Measurements from ENCODE around the gene PTPRF. TPM values are rescaled to one million over a fixed set of nuclear protein-coding genes. Genes with fewer than 3 reads are reported as not detected.
"Not testable (repeated sequence)": the region's sequence is repeated elsewhere in the genome, so short reads cannot be mapped to it uniquely, and the experiment has no call there.

The PTPRF gene
- total RNA-seq, 1 experiment from 2014 or later = 11.6 TPM

DNA sequence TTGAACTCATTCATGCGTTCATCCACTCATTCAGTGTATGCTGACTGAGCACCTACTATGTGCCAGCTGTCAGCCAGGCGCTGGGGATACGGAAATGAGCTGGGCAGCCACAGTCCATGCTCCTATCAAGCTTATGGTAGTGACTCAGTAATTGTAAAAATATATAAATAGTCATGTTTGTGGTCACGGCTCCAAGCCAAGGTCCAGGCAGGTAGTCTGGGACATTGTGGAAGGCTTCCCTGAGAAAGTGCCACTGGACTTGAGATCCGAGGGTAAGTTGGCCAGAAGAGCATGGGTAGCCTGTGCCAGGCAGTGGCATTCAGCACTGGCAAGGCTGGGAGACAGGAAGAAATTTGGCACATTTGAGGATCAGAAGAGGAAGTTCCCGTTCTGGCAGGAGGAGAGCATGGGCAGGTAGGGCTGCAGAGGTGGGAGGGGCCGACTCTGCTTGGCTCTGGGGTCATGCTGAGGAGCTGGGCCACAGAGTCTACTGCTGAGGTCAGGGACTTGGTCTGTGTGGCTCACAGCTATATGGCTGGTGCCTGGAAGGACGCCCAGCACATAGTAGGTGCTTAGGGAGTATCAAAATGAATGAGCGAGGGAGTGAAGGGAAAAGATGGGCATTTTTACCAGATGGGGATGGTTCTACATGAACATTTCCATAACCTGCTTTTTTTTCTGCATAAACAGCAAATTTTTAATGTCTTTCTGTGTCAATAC lies 6.9 kb downstream of the PTPRF start:
- DNase-seq (ENCODE audit: low spot score) = peak; percentile 48

DNA sequence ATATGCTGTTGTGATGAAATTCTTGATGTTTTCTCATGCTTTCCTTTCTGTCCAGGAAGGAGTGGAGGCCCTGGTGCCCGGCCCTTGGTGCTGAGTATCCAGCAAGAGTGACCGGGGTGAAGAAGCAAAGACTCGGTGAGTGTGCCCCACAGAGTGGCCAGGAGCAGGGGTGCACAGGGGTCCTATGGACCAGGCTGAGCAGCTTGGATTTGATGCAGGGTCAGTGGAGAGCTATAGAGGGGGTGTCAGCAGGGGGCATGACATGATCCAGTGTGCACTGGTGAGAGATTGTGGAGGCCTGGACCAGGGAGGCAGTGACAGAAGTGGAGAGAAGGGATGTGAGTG lies 7.4 kb downstream of the PTPRF start:
- no peak for DNase-seq (ENCODE audit: low spot score)

DNA sequence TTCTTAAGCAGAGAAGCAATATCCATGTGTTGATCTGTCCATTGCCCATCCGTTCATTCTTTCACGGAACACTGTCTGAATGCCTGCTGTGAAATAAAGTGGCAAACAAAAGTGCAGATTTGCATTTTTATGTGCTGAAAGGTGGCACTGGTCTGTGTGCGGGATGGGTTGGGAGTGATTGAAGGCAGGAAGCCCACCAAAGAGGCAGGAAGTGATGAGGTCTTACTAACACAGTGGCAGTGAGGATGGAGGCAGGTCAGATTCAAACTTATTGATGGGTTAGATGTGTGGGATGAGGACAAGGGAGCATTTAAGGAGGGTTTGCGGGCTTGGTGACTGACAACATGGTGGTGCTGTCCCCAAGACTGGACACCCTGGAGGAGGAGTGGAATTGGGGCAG lies 8.3 kb downstream of the PTPRF start:
- DNase-seq (ENCODE audit: low spot score) = no peak

DNA sequence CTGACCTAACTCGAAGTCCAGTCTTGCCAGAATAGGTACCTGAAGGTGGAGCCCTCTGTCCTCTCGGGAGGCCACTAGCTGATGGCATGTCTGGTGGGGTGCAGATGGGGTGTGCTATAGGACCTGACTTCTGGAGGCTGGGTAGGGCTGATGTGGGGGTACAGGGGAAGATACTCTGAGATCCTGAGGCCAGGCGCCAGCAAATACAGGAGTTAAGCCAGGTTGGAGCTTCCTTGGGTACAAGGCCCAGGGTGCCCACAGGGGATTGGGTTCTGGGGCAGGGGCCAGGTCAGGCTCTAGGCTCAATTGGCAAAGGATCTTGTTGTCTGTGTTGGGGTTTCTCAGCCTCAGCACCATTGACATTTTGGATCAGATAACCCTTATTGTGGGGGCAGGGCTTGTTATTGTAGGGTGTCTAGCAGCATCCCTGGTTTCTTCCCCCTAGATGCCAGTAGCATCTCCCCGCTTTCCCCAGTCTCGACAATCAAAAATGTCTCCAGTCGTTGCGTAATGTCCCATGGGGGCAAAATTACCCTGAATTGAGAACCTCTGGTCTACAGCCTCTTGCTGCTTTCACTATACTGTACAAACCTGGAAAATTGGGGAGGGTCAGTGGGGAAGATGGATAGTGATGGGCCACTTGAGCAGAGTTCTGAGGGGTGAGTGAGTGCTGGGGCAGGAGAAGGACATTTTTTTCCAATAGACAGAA lies 9.2 kb downstream of the PTPRF start:
- no peak for DNase-seq (ENCODE audit: low spot score)

DNA sequence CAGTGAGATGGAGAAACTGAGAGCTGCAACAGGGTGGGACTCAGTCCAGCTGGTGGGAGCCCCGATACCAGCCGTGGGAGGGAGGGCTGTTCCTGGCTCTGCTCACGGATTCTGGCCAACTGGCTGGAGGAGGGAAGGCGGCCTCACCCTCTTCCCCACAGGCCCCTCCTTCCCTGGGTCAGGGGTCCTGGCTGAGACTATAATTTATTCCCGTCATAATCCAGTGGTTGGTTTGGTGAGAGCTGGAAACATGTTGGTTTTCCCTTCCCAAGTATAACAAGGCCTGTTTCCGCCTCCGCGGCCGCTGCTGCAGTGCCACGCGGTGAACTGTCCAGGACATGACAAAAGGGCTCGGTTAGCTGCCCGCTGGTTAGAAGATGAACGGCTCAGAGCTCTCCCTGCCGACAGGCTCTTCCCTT lies 10.0 kb downstream of the PTPRF start:
- DNase-seq (ENCODE audit: low spot score) = no peak

DNA sequence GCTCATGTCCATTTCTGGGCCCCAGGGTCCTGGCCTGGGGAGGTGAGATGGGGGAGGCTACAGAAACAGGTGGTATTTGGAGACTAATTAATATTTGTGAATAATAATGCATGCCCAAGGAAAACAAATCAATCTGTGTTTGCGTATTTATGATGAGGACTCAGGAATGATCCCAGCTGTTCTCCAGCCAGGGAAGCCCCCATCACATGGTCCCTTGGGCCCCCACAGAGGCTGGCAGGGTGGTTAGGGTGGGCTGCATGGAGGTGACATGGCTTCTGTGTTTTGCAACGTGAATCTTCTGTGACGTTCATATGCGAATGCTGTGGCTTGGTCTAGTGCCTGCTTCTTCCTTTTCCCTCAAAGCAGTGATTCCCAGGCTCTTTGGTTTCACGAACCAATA lies 10.5 kb downstream of the PTPRF start:
- DNase-seq (ENCODE audit: low spot score) = no peak

DNA sequence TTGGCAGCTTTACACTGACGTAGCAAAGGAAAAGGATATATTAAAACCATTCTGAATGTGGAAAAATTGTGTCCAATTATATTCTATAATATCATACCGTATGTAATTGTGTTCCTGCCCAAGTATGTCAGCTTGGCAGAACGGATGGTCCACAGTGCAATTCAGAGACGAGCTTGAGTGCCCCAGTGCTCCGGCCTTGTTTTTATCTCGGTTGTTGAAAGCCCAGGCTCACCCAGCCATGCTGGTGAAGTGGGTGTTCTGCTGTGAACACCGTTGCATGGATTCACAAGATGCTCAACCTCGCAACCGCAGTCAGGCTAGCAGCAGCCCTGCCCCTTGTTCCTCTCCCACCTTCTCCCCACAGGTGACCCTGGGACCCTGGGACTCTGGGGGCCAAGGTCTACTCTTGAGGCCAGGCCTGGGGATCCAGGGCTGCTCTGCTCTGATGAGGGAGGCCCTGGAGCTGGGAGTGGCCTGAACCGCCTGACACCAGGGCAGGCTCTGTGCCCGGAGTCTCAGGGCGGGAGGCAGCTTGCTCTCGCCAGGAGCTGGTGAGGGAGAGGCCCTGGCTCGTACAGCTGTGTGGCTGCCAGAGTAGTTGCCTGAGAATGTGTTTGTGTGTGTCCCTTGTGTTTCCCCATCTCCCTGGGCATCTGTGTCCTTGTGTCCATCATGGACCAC lies 11.2 kb downstream of the PTPRF start:
- DNase-seq (ENCODE audit: low spot score) = no peak

DNA sequence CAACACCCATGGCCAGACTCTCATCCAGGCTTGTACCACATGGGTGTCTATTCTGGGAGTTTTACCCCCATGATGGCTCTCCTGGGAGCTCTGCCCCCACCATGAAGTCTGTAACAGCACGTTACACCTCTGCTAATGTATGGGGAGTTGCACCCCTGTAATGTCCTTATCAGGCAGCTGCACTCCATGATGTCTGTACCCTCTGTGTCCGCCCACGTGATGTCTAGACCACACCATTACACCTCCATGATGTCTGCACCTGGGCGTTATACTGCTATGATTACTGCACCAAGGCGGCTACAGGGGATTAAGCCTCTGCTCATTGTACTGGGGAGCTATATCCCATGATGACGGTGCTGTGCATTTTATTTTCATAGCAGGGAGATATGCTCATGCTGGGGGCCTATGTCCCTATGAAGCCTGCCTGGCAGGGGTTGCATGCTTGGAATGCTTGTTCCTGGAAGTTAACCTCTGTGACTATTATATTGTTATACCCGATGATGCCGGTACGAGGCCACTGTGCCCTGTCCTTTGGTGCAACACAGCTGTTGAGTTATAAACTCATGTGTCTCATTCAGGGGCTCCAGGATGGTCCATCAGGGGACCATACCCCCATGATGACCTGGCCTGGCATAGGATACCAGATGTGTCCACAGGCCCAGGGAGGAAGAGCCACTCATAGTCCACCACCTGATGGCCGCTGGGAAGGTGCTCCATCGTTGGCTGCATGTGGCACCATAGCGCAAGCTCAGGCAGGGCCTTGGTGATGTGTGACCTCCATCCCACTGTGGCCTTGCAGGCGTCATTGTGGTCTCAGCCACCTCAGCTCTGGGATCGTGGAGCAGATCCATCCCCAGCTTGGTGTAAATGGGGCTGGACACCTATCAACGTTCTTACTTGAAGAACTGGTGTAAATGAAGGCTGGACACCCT lies 12.1 kb downstream of the PTPRF start:
- DNase-seq (ENCODE audit: low spot score) = no peak

DNA sequence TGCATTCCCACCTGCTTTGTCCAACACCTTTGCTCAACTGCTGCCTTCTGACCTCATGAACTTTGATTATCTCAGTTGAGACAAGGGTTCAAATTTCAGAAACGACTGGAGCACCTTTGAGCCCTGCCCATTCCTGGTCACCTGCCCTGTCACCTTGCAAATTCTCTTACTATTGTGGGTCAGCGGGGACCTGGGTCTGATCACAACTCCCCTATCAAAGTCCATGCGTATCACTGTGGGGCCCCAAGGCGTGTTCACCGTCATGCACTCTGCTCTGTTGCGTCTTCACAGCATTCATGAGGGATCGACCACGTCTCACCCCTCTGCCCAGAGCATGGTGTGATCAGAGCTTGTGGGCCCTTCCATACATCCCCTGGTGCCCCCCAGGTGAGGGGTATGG lies 12.9 kb downstream of the PTPRF start:
- DNase-seq (ENCODE audit: low spot score) = no peak

DNA sequence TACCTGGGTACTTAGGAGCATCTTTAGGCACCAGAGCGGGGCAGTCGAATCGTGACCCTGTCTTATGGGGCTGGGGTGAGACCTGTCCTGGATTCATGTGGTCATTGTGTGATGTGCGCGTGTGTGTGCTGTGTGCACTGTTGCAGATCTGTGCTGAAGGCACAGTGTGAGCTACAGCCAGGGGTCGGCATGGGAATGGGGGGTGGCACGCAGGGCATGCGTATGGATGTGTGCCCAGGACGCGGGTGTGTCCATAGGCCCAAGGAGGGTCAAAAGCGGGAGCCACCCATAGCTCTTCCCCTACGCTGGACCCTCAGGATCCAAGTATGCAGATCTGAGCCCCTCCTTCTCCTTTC lies 14.6 kb downstream of the PTPRF start:
- DNase-seq (ENCODE audit: low spot score) = no peak

DNA sequence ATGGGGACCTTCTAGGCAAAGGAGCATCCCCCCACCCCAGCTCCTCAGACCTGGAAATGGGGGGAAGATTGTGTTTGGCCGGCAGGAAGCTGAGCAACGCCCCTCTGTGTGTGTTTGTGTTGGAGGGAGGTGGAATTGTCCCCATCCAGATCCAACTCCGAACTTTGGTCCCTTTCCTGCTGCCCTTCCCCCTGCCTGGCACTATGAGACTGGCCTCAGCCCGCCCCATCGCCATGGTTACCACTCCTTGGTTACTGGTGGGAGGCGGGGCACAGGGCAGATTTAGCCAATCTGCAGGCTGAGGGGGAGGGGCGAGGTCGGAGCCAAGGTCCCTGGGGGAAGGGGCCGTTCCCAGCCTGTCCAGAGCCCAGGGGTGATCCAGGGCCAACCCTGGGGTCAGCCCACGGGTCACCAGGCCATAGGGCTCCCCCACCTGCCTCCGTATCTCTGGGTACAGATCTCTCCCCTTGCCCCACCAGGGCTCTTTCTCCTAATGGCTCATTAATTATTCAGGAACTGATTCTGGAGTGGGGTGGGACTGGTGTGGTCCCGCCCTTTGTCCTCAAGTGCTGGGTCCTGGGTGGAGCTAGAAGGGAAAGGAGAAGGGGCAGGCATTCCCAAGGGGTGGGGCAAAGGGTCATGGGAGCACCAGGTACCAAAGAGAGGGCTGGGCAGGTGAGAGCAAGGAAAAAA lies 15.2 kb downstream of the PTPRF start:
- DNase-seq (ENCODE audit: low spot score) = no peak

DNA sequence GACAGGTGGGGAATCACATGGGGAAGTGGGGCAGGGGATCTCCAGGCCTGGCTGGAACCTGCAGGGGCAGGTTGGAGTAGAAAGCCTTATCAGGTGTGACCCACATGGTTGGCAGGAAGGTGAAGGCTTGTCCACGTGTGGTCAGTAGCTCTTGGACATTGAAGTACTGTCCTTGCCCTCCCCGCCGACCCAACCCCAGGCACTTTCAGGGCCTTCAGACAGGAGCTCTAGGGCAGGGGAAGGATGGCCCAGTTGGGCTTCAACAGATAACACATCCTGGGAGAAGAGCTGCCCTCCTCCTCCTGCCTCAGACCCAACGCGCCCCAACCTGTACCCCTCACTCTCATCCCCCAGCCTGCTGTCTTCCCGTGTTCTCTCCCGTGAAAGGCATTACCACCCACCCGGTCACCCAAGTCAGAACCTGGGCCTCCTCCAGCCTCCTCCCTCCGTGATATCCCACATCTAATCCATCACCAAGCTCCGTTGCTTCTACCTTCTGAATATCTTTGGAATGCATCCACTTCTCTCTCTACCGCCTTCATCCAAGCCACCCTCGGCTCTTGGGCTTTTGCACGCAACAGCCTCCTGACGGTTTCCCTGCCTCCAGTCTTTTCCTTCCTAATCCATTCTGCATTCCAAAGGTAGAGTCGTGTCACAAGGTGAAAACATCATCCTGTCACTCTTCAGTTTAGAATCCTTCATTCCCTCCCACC lies 15.9 kb downstream of the PTPRF start:
- no peak for DNase-seq (ENCODE audit: low spot score)

DNA sequence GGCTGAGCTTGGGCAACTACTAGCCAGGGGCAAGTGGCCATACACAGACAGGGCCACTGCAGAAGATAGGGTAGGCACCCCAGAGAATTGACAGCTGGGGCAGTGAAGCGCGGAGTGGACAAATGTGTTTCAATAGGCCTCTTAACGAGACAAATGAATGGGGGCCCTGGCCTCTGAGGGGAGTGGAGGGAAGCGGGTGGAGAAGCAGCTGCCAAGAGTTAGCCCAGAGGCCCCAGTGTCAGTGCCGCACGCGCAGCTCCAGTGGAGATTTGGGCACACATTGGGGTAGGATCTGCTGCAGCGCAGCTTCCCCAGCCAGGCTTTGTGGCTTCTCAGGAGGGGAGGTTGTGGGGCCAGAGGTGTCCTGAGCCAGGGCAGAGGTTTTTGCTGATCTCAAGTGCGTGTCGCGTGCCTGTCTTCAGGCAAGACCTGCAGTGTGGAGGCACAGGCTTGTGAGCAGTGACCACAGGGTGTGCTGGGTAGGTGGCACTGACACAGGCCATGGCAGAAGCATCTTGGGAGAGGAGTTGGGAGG lies 16.9 kb downstream of the PTPRF start:
- no peak for DNase-seq (ENCODE audit: low spot score)

DNA sequence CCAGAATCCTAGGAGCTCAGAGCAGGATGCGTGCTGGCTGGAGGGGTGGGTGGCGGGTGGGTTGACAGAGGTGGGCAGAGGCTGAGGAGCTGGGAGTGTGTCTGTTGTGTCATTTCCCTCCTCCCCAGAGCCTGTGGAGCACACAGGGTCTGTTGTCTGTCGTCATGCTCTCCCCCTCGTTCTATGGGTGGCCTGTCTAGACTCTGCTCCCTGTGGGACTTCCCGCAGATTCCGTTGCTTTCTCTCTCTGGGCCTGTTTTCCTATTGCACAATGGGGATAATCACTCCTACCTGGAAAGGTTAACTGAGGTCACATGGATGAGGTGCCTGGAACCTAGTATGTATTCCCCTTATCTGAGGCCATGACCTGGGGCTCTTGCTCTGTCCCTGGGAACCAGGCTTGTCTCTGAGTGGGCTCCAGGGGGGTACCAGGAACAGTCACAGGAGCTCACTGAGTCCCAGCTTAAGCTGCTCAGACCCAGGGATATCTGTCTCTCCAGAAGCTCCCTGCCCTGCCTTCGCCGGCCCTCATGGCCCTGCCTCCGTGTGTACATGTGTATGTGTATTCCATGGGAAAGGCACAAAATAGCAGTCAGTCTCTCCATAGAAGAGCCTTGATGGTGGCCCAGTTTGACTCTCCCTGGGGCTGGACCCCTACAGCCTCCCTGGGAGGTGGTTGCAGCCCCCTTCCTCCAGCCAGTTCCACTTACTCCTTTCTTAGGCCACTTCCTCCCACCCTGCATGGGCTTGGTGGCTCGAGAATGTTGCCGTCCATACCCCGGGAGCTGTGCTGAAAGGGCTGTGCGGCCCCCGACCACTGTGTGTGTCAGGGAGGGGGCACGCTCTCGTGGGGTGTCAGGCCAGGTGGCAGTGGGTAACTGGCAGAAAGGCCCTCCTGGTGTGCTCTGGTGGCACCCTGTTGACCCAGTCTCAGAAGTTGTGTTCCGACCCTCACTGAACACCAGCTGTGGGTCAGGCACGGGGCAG lies 17.9 kb downstream of the PTPRF start:
- no peak for DNase-seq (ENCODE audit: low spot score)

DNA sequence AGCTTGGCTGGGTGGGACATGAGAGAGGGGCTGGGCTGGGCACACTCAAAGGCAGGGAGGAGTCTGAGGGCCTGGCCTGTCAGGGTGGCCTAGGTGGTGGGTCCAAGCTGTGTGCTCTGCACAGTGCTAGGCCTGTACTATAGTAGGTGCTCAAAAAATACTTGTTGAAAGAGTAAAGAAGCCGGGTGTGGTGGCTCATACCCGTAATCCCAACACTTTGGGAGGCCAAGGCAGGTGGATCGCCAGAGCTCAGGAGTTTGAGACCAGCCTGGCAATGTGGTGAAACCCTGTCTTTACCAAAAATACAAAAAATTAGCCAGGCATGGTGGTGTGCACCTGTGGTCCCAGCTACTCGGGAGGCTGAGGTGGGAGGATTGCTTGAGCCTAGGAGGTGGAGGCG lies 18.7 kb downstream of the PTPRF start:
- not testable (repeated sequence) for DNase-seq (ENCODE audit: low spot score)

DNA sequence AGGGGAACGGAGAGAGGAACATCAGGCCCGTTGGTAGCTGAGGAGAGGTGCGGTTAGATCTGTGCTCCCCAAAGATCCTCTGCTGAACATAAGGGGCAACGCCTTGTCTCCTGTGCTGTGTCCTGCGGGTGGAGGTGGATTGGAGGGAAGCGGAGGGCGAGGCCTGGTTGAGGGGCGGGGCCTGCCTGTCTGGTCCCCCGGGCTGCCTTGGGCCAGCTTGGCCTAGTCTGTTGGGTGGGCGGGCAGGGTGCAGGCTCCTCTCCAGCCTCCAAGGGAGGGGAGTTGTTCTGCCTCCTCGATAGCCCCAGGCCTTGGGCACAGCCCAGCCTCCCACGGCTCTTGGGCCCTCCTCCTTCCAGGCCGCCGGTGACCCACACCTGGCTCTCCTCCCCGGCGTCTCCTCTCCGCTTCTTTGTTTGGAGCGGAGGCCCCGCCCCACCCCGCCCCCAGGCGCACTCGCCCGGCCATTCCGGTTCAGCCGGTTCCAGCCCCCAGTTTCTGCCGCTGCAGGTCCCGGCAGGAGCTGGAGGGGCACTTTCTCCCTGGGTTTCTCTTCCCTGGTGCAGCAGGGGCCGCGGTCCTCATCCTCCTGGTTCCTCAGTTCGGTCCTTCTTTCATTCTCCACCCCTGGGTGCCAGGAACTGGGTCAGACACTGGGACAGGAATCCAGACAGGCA lies 19.4 kb downstream of the PTPRF start:
- DNase-seq (ENCODE audit: low spot score) = no peak

DNA sequence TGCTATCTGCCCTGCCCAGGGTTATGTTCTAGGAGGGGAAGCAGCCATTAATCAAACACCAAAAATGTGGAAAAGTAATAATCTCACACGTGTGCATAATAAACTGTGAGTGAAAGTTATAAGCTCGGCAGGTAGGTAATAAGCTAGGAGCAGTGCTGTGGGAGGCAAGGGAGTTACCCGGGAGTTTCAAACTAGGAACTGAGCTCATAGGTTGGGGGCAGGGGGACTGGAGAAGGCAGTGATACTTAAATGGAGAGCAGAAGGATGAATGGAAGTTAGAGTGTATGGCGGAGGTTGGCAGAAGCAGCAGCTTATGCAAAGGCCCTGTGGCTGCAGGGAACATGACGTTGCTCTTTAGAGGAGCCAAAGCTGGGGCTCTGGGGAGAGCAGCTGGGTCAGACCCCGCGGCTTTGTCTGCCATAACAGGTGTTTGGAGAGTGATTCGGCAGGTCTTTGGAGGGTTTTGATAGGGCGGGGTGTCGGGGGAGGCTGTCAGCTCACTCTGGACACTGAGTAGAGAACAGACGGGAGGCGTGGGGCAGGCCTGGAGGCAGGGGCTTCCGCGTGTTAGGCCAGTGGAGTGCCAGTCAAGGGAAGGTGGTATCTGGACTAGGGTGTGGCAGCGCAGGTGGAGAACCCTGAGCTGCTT lies 20.0 kb downstream of the PTPRF start:
- DNase-seq (ENCODE audit: low spot score) = no peak

DNA sequence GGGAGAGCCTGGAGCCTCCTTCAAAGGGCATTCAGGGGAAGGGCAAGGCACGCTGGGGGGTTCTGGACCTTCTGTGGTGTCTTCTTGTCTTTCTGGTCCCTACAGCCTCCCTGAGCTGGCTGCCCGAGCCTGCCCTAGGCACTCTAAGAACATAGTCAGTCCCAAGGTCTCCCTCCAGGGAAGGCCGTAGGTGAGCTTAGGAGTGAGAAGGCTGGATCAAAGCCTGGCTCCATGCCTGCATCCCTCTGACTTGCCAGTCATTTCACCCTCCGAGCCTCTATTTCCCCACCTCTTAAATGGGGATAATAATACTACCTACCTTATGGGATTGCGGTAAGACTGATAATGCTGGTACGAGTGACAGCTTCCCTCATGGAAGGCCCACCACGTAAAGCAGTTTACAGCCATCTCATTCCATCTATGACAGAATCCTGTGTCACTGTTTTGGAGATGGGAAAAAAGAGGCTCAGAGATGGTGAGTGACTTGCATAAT lies 20.8 kb downstream of the PTPRF start:
- DNase-seq (ENCODE audit: low spot score) = no peak
